ENCODE measurements around the gene BMP2K. TPM values are rescaled to one million over a fixed set of nuclear protein-coding genes. Genes with fewer than 3 reads are reported as not detected.

Gene BMP2K
- polyA plus RNA-seq, 2 of the 4 experiments (the other 2 are of a cell fraction), result 9.9 to 19.7 TPM

DNA sequence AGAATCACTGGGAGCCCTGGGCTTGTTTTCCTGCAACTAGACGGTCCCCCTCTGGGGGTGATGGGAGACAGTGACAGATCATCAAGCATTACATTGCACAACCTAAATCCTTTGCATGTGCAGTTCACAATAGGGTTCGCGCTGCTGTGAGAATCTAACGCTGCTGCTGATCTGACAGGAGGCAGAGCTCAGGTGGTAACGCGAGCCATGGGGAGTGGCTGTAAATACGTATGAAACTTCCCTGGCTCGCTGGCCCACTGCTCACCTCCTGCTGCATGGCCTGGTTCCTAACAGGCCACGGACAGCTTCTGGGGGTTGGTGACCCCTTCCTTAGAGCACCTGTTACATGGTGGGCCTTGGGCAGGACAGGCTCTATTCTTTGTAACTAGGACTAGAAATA lies 152.7 kb downstream of the BMP2K start:
- FAIRE-seq, result no peak
- WGBS (ENCODE audit: missing lambda C conversion rate), result 87% methylated on average over 9 of the region's 9 CpGs
- POLR2A ChIA-PET, result no interaction called here

DNA sequence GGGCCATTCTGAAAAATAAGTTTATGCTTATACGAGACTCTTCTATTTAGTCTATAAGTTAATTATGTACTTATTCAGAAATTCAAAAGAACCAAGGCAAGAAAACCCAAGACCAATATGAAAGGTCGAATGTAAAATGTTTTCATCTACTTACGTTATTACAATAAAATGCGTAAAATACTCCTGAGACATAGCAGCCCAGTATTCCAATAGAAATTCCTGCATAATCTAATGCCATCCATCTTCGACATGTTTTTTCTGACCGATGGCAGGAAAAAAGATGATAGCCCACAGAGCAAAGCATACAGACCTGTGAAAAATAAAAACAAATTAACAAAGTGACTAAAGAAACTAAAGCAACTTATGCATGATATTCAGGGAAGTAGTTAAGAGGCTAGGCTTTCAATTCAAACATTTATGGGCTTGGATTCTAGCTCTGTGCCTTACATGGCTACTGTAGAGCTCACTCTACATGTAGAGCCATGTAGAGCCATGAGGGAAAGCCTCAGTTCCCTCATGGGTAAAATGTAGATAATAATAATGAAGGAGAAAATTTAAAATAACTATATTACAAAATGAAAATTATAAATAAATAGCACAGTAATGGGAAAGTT lies 154.0 kb downstream of the BMP2K start:
- POLR2A ChIA-PET, result no interaction called here
- H3K4me2 ChIP-seq, result no peak overlapping the region
- no peak for TF ChIP-seq SMC3 (IDR thresholded peaks at IDR 0.05)
- TF ChIP-seq FOXS1 (CRISPR knock-in tag; IDR thresholded peaks at IDR 0.05), result no peak
- no peak for TF ChIP-seq PHF8 (IDR thresholded peaks at IDR 0.05; ENCODE audit: borderline replicate concordance, low read depth)
- TF ChIP-seq RARB (CRISPR knock-in tag; IDR thresholded peaks at IDR 0.05), result no peak
- TF ChIP-seq MAZ (IDR thresholded peaks at IDR 0.05; ENCODE audit: borderline replicate concordance, low read depth, low read length), result no peak
- TF ChIP-seq, protein P1, sequence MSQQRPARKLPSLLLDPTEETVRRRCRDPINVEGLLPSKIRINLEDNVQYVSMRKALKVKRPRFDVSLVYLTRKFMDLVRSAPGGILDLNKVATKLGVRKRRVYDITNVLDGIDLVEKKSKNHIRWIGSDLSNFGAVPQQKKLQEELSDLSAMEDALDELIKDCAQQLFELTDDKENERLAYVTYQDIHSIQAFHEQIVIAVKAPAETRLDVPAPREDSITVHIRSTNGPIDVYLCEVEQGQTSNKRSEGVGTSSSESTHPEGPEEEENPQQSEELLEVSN (IDR thresholded peaks at IDR 0.05; ENCODE audit: borderline replicate concordance, low read depth), result no peak
- TF ChIP-seq TP53 (CRISPR knock-in tag; IDR thresholded peaks at IDR 0.05), result no peak
- TF ChIP-seq TFCP2L1 (CRISPR knock-in tag; IDR thresholded peaks at IDR 0.05), result no peak
- TF ChIP-seq, protein P2, sequence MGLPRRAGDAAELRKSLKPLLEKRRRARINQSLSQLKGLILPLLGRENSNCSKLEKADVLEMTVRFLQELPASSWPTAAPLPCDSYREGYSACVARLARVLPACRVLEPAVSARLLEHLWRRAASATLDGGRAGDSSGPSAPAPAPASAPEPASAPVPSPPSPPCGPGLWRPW (IDR thresholded peaks at IDR 0.05), result no peak
- no peak for TF ChIP-seq NPAS2 (CRISPR knock-in tag; IDR thresholded peaks at IDR 0.05; ENCODE audit: borderline replicate concordance)
- TF ChIP-seq RAD21 (conservative IDR thresholded peaks at IDR 0.05 in 1 of 2, IDR thresholded peaks at IDR 0.05 in 1 of 2), result no peak
- TF ChIP-seq ZSCAN20 (CRISPR knock-in tag; IDR thresholded peaks at IDR 0.05), result no peak
- no peak for TF ChIP-seq RFX5 (IDR thresholded peaks at IDR 0.05)
- no peak for TF ChIP-seq KDM5A (IDR thresholded peaks at IDR 0.05)
- TF ChIP-seq, protein P3, sequence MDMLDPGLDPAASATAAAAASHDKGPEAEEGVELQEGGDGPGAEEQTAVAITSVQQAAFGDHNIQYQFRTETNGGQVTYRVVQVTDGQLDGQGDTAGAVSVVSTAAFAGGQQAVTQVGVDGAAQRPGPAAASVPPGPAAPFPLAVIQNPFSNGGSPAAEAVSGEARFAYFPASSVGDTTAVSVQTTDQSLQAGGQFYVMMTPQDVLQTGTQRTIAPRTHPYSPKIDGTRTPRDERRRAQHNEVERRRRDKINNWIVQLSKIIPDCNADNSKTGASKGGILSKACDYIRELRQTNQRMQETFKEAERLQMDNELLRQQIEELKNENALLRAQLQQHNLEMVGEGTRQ (IDR thresholded peaks at IDR 0.05), result no peak
- no peak for TF ChIP-seq GATA3 (IDR thresholded peaks at IDR 0.05; ENCODE audit: borderline replicate concordance)
- no peaks in the 10 kb centered on the region for H3K9me3 ChIP-seq
- no peak overlapping the region for H3K27ac ChIP-seq
- no peaks in the 10 kb centered on the region for H3K4me1 ChIP-seq
- DNase-seq (ENCODE audit: low read depth in 1 of 2, low spot score in 1 of 2), result no peak
- WGBS (ENCODE audit: missing lambda C conversion rate), result 80% methylated on average over 6 of the region's 6 CpGs
- no peak for ATAC-seq
- CTCF ChIA-PET, result no interaction called here
- no peak for FAIRE-seq
- H3K4me3 ChIP-seq, result no peak overlapping the region

More for the DNA sequence above, 152.7 kb downstream of the BMP2K start:
- no peak for DNase-seq (ENCODE audit: low read depth in 1 of 2, low spot score in 1 of 2)
- H3K4me2 ChIP-seq, result no peak overlapping the region
- CTCF ChIA-PET, result no interaction called here
- no peak for TF ChIP-seq CHD4 (IDR thresholded peaks at IDR 0.05; ENCODE audit: borderline replicate concordance)
- no peak for TF ChIP-seq HEYL (CRISPR knock-in tag; IDR thresholded peaks at IDR 0.05)
- no peak for TF ChIP-seq RCOR1 (IDR thresholded peaks at IDR 0.05; ENCODE audit: low read depth, low read length)
- no peak for TF ChIP-seq EHF (CRISPR knock-in tag; IDR thresholded peaks at IDR 0.05)
- TF ChIP-seq MYC (IDR thresholded peaks at IDR 0.05; ENCODE audit: borderline replicate concordance, low read length), result no peak
- H3K4me3 ChIP-seq, result no peak overlapping the region
- H3K4me1 ChIP-seq, result no peaks in the 10 kb centered on the region
- ATAC-seq, result no peak
- no peak overlapping the region for H3K27ac ChIP-seq
- no peaks in the 10 kb centered on the region for H3K9me3 ChIP-seq

DNA sequence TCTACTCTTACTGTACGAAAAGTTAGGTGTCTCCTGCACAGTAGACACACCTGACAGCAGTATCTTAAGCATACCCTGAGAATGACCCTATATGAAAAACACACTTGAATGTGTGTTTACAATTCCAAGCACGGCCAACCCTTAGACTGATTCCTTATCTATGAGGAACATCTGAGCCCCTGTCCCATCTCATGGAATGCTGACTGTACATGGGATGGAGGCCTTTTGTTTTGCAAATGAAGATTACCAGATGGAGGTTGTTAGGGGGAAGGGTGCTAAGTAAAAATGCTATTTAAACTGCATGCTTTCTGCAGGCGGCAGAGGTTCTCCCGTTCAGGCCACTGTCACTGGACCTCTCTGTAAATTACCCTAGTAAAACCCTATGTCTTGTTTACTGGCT lies 160.8 kb downstream of the BMP2K start:
- DNase-seq (ENCODE audit: low read depth in 1 of 2, low spot score in 1 of 2) (no peak), FAIRE-seq (no peak), ATAC-seq (no peak)
- H3K4me1 ChIP-seq, result peaks cover 6% of the 10 kb centered on the region
- no peaks in the 10 kb centered on the region for H3K9me3 ChIP-seq
- ChIA-PET POLR2A (no interaction called here), CTCF (no interaction called here)
- TF ChIP-seq FOSL2 (IDR thresholded peaks at IDR 0.05) (no peak), FOSL2 (CRISPR knock-in tag; IDR thresholded peaks at IDR 0.05) (no peak), TFCP2L1 (CRISPR knock-in tag; IDR thresholded peaks at IDR 0.05) (no peak), ZNF302 (CRISPR knock-in tag; IDR thresholded peaks at IDR 0.05) (no peak), GATA3 (IDR thresholded peaks at IDR 0.05; ENCODE audit: borderline replicate concordance) (no peak), ZSCAN20 (CRISPR knock-in tag; IDR thresholded peaks at IDR 0.05) (no peak), MYC (IDR thresholded peaks at IDR 0.05; ENCODE audit: borderline replicate concordance, low read length) (no peak), MAFK (IDR thresholded peaks at IDR 0.05; ENCODE audit: partially characterized antibody) (no peak), RARB (CRISPR knock-in tag; IDR thresholded peaks at IDR 0.05) (no peak), HEYL (CRISPR knock-in tag; IDR thresholded peaks at IDR 0.05) (no peak)
- TF ChIP-seq, protein P2 (IDR thresholded peaks at IDR 0.05), result no peak
- TF ChIP-seq, protein P4, sequence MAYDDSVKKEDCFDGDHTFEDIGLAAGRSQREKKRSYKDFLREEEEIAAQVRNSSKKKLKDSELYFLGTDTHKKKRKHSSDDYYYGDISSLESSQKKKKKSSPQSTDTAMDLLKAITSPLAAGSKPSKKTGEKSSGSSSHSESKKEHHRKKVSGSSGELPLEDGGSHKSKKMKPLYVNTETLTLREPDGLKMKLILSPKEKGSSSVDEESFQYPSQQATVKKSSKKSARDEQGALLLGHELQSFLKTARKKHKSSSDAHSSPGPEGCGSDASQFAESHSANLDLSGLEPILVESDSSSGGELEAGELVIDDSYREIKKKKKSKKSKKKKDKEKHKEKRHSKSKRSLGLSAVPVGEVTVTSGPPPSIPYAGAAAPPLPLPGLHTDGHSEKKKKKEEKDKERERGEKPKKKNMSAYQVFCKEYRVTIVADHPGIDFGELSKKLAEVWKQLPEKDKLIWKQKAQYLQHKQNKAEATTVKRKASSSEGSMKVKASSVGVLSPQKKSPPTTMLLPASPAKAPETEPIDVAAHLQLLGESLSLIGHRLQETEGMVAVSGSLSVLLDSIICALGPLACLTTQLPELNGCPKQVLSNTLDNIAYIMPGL (CRISPR knock-in tag; IDR thresholded peaks at IDR 0.05; ENCODE audit: borderline replicate concordance), result no peak
- TF ChIP-seq, protein P3 (IDR thresholded peaks at IDR 0.05), result no peak
- TF ChIP-seq, protein P5, sequence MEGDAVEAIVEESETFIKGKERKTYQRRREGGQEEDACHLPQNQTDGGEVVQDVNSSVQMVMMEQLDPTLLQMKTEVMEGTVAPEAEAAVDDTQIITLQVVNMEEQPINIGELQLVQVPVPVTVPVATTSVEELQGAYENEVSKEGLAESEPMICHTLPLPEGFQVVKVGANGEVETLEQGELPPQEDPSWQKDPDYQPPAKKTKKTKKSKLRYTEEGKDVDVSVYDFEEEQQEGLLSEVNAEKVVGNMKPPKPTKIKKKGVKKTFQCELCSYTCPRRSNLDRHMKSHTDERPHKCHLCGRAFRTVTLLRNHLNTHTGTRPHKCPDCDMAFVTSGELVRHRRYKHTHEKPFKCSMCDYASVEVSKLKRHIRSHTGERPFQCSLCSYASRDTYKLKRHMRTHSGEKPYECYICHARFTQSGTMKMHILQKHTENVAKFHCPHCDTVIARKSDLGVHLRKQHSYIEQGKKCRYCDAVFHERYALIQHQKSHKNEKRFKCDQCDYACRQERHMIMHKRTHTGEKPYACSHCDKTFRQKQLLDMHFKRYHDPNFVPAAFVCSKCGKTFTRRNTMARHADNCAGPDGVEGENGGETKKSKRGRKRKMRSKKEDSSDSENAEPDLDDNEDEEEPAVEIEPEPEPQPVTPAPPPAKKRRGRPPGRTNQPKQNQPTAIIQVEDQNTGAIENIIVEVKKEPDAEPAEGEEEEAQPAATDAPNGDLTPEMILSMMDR (IDR thresholded peaks at IDR 0.05), result no peak
- WGBS (ENCODE audit: missing lambda C conversion rate), result 87% methylated on average over 4 of the region's 4 CpGs
- no peak overlapping the region for H3K27ac ChIP-seq
- no peak overlapping the region for H3K4me2 ChIP-seq
- H3K4me3 ChIP-seq, result no peak overlapping the region

Data from A549 (cell line).